HEK293 (cell line): ENCODE measurements around the gene ADPRHL1.

Experiments used
- CTCF ChIA-PET: fragments of 350-600 bp; formaldehyde crosslinking; extraction: SDS; loops from one replicate; lab custom pipeline; 2021; ENCODE audit warnings: antibody characterized with exemption; lab: Yijun Ruan, JAX
- POLR2A ChIA-PET: fragments of 300-600 bp; formaldehyde crosslinking; extraction: SDS; loops from one replicate; lab custom pipeline; 2020; ENCODE audit warnings: antibody characterized with exemption, inconsistent platforms; lab: Yijun Ruan, JAX
- H3K27ac ChIP-seq: fragments of 200-500 bp; sonication (Bioruptor generic); 2 replicates; pipeline ENCODE4 v1.5.1; 2014; ENCODE audit warnings: low read depth, low read length, control low read depth, inconsistent platforms; ENCODE audit errors: extremely low read depth
- H3K36me3 ChIP-seq, 2 experiments: fragments of 200-500 bp in 1 of 2; sonication (Bioruptor generic) in 1 of 2; 1 replicate in 1 of 2; 2 replicates in 1 of 2; pipeline ENCODE4 v1.5.1; 2014 to 2017; ENCODE audit warnings: inconsistent platforms in 2 of 2, low read length in 2 of 2; ENCODE audit not compliant: control insufficient read depth in 2 of 2, insufficient read depth in 1 of 2
- H3K4me1 ChIP-seq: fragments of 200-500 bp; sonication (Bioruptor generic); 2 replicates; pipeline ENCODE4 v1.5.1; 2014; ENCODE audit warnings: mild to moderate bottlenecking, low read length, inconsistent platforms; ENCODE audit not compliant: control insufficient read depth, insufficient read depth
- H3K4me3 ChIP-seq: 2 replicates; pipeline ENCODE4 v1.5.1; 2011; ENCODE audit warnings: low read depth, mild to moderate bottlenecking, control low read depth, low read length, moderate library complexity
- H3K9me3 ChIP-seq: fragments of 200-500 bp; sonication (Bioruptor generic); 2 replicates; pipeline ENCODE4 v1.5.1; 2014; ENCODE audit warnings: low read depth, low read length, inconsistent platforms; ENCODE audit not compliant: control insufficient read depth, insufficient read depth
- GLIS2 ChIP-seq: fragments of 450-650 bp; formaldehyde crosslinking; IDR thresholded peaks from 2 replicates; pipeline ENCODE4 v1.5.1; 2016; ENCODE audit warnings: missing biosample characterization, missing genetic modification characterization
- HIC1 ChIP-seq: fragments of 450-650 bp; formaldehyde crosslinking; IDR thresholded peaks from 2 replicates; pipeline ENCODE4 v1.5.1; 2016; ENCODE audit warnings: missing biosample characterization, missing genetic modification characterization
- TCF7L2 ChIP-seq: IDR thresholded peaks from 2 replicates; pipeline ENCODE4 v1.6.1; 2011; ENCODE audit warnings: low read depth, mild to moderate bottlenecking, inconsistent platforms, low read length, moderate library complexity, borderline replicate concordance
- YY1 ChIP-seq: fragments of 450-650 bp; formaldehyde crosslinking; IDR thresholded peaks from 2 replicates; pipeline ENCODE4 v1.5.1; 2018; ENCODE audit warnings: missing biosample characterization, missing genetic modification characterization
- ZBTB6 ChIP-seq: fragments of 450-650 bp; formaldehyde crosslinking; IDR thresholded peaks from 2 replicates; pipeline ENCODE4 v1.5.1; 2017; ENCODE audit warnings: missing biosample characterization, missing genetic modification characterization
- ZBTB8A ChIP-seq: fragments of 450-650 bp; formaldehyde crosslinking; IDR thresholded peaks from 2 replicates; pipeline ENCODE4 v1.5.1; 2016; ENCODE audit warnings: missing biosample characterization, missing genetic modification characterization
- ZIC2 ChIP-seq: fragments of 450-650 bp; formaldehyde crosslinking; IDR thresholded peaks from 2 replicates; pipeline ENCODE4 v1.5.1; 2016; ENCODE audit warnings: missing biosample characterization, missing genetic modification characterization
- ZNF202 ChIP-seq: fragments of 450-650 bp; formaldehyde crosslinking; IDR thresholded peaks from 2 replicates; pipeline ENCODE4 v1.5.1; 2016; ENCODE audit warnings: missing biosample characterization, missing genetic modification characterization, borderline replicate concordance
- ZNF248 ChIP-seq: fragments of 450-650 bp; formaldehyde crosslinking; IDR thresholded peaks from 2 replicates; pipeline ENCODE4 v1.5.1; 2017; ENCODE audit warnings: missing biosample characterization, missing genetic modification characterization
- ZNF274 ChIP-seq, 2 experiments: fragments of 200-500 bp in 1 of 2; fragments of 450-650 bp in 1 of 2; sonication (Bioruptor generic) in 1 of 2; formaldehyde crosslinking in 1 of 2; IDR thresholded peaks; 2 replicates each; pipeline versions ENCODE4 v1.5.1 to v1.6.1; 2014 to 2016; ENCODE audit warnings: borderline replicate concordance in 1 of 2, inconsistent platforms in 1 of 2, low read length in 1 of 2, missing biosample characterization in 1 of 2, missing genetic modification characterization in 1 of 2
- ZNF324 ChIP-seq: fragments of 450-650 bp; formaldehyde crosslinking; IDR thresholded peaks from 2 replicates; pipeline ENCODE4 v1.5.1; 2016; ENCODE audit warnings: missing biosample characterization, missing genetic modification characterization
- ZNF362 ChIP-seq: fragments of 450-650 bp; formaldehyde crosslinking; IDR thresholded peaks from 2 replicates; pipeline ENCODE4 v1.5.1; 2016; ENCODE audit warnings: missing biosample characterization, missing genetic modification characterization
- ZNF514 ChIP-seq: fragments of 450-650 bp; formaldehyde crosslinking; IDR thresholded peaks from 2 replicates; pipeline ENCODE4 v1.5.1; 2016; ENCODE audit warnings: missing biosample characterization, missing genetic modification characterization
- ZNF555 ChIP-seq: fragments of 450-650 bp; formaldehyde crosslinking; conservative IDR thresholded peaks from 2 replicates; pipeline ENCODE4 v1.5.1; 2017; ENCODE audit warnings: missing biosample characterization, mild to moderate bottlenecking, missing genetic modification characterization, inconsistent platforms
- ZNF624 ChIP-seq: fragments of 450-650 bp; formaldehyde crosslinking; IDR thresholded peaks from 2 replicates; pipeline ENCODE4 v1.5.1; 2017; ENCODE audit warnings: missing biosample characterization, missing genetic modification characterization
- ZNF701 ChIP-seq: fragments of 450-650 bp; formaldehyde crosslinking; IDR thresholded peaks from 2 replicates; pipeline ENCODE4 v1.5.1; 2016; ENCODE audit warnings: missing biosample characterization, missing genetic modification characterization
- ZNF785 ChIP-seq: fragments of 450-650 bp; formaldehyde crosslinking; IDR thresholded peaks from 2 replicates; pipeline ENCODE4 v1.5.1; 2016; ENCODE audit warnings: missing biosample characterization, missing genetic modification characterization
- ZSCAN5A ChIP-seq: fragments of 450-650 bp; formaldehyde crosslinking; IDR thresholded peaks from 2 replicates; pipeline ENCODE4 v1.5.1; 2016; ENCODE audit warnings: missing biosample characterization, missing genetic modification characterization
- ZXDB ChIP-seq: fragments of 450-650 bp; formaldehyde crosslinking; IDR thresholded peaks from 2 replicates; pipeline ENCODE4 v1.5.1; 2016; ENCODE audit warnings: missing biosample characterization, missing genetic modification characterization
- TF ChIP-seq, protein P1 (sequence below): fragments of 450-650 bp; formaldehyde crosslinking; IDR thresholded peaks from 2 replicates; pipeline ENCODE4 v1.5.0; 2017; ENCODE audit warnings: missing biosample characterization, missing genetic modification characterization, borderline replicate concordance

ADPRHL1 gene

GRCh38 chr13:113404723-113405471 lies 48.4 kb downstream of the ADPRHL1 start (continued):
- TF ChIP-seq TCF7L2 (no peak), ZNF624 (tag by site-specific recombination) (no peak), ZIC2 (tag by site-specific recombination) (peak; percentile 78)

GRCh38 chr13:113404366-113404722 lies 48.9 kb downstream of the ADPRHL1 start:
- no peaks in the 10 kb centered on the region for H3K4me1 ChIP-seq
- TF ChIP-seq HIC1 (tag by site-specific recombination) (no peak), ZNF555 (tag by site-specific recombination) (no peak), ZBTB6 (tag by site-specific recombination) (no peak)
- TF ChIP-seq, all 188 proteins: peak for 0

GRCh38 chr13:113403255-113404104 lies 49.8 kb downstream of the ADPRHL1 start:
- no peaks in the 10 kb centered on the region for H3K9me3 ChIP-seq
- H3K4me3 ChIP-seq: no peak overlapping the region
- POLR2A ChIA-PET: no interaction called here
- no peaks in the 10 kb centered on the region for H3K36me3 ChIP-seq
- H3K27ac ChIP-seq: no peak overlapping the region
- CTCF ChIA-PET: no interaction called here
- no peaks in the 10 kb centered on the region for H3K4me1 ChIP-seq
- TF ChIP-seq, protein P1, sequence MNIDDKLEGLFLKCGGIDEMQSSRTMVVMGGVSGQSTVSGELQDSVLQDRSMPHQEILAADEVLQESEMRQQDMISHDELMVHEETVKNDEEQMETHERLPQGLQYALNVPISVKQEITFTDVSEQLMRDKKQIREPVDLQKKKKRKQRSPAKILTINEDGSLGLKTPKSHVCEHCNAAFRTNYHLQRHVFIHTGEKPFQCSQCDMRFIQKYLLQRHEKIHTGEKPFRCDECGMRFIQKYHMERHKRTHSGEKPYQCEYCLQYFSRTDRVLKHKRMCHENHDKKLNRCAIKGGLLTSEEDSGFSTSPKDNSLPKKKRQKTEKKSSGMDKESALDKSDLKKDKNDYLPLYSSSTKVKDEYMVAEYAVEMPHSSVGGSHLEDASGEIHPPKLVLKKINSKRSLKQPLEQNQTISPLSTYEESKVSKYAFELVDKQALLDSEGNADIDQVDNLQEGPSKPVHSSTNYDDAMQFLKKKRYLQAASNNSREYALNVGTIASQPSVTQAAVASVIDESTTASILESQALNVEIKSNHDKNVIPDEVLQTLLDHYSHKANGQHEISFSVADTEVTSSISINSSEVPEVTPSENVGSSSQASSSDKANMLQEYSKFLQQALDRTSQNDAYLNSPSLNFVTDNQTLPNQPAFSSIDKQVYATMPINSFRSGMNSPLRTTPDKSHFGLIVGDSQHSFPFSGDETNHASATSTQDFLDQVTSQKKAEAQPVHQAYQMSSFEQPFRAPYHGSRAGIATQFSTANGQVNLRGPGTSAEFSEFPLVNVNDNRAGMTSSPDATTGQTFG: no peak
- peak; percentile 66; the same call in 1 of the 2 replicates for TF ChIP-seq ZBTB8A (tag by site-specific recombination)
- peak; percentile 33 for TF ChIP-seq GLIS2 (tag by site-specific recombination)
- no peak for TF ChIP-seq ZXDB (tag by site-specific recombination)
- no peak for TF ChIP-seq ZNF785
- TF ChIP-seq ZNF514 (tag by site-specific recombination): no peak
- TF ChIP-seq ZNF202 (tag by site-specific recombination): no peak
- TF ChIP-seq ZNF362 (tag by site-specific recombination): no peak
- no peak for TF ChIP-seq ZNF248
- no peak for TF ChIP-seq ZNF324 (tag by site-specific recombination)
- TF ChIP-seq YY1 (tag by site-specific recombination): no peak
- TF ChIP-seq ZNF274 (IDR thresholded peaks at IDR 0.05; ENCODE audit: low read length): no peak
- TF ChIP-seq ZNF274 (tag by site-specific recombination; IDR thresholded peaks at IDR 0.05; ENCODE audit: borderline replicate concordance): no peak
- no peak for TF ChIP-seq ZNF701 (tag by site-specific recombination)
- no peak for TF ChIP-seq ZSCAN5A (tag by site-specific recombination)
- peak; percentile 29; the same call in 1 of the 2 replicates for TF ChIP-seq ZIC2 (tag by site-specific recombination)

More at GRCh38 chr13:113404366-113404722, 48.9 kb downstream of the ADPRHL1 start:
- H3K4me3 ChIP-seq: no peak overlapping the region
- ChIA-PET POLR2A (no interaction called here), CTCF (no interaction called here)
- H3K9me3 ChIP-seq: no peaks in the 10 kb centered on the region
- no peak overlapping the region for H3K27ac ChIP-seq
- H3K36me3 ChIP-seq: no peaks in the 10 kb centered on the region
